Transverse colon (tissue), 4 donors: Measurements from ENCODE around the gene ASIC2. TPM values are rescaled to one million over a fixed set of nuclear protein-coding genes. Genes with fewer than 3 reads are reported as not detected.

Experiments used
- DNase-seq: peaks from one replicate; pipeline ENCODE4 v3.0.0-alpha.2; 2019
- H3K27ac ChIP-seq, 4 donors: fragments of 200-600 bp; sonication (generic); 2 replicates each; pipeline ENCODE4 v1.5.1; 2016 to 2018; ENCODE audit warnings: inconsistent platforms in 4 of 4
- H3K27me3 ChIP-seq: fragments of 200-600 bp; sonication (generic); 2 replicates; pipeline ENCODE4 v1.5.1; 2017; ENCODE audit warnings: inconsistent platforms
- H3K36me3 ChIP-seq, 4 donors: fragments of 200-600 bp; sonication (generic); 2 replicates each; pipeline ENCODE4 v1.5.1; 2017 to 2019; ENCODE audit warnings: inconsistent platforms in 4 of 4
- H3K4me1 ChIP-seq, 4 donors: fragments of 200-600 bp; sonication (generic); 2 replicates each; pipeline ENCODE4 v1.5.1; 2017 to 2020; ENCODE audit warnings: inconsistent platforms in 4 of 4
- H3K4me3 ChIP-seq, 4 donors: fragments of 200-600 bp; sonication (generic); 1 replicate in 1 of 4; 2 replicates in 3 of 4; pipeline versions ENCODE4 v1.5.1 to v1.6.1; 2017 to 2019; ENCODE audit warnings: inconsistent platforms in 4 of 4
- H3K9me3 ChIP-seq, 2 donors: fragments of 200-600 bp; sonication (generic); 2 replicates each; pipeline ENCODE4 v1.5.1; 2017 to 2019; ENCODE audit warnings: inconsistent platforms in 2 of 2
- CTCF ChIP-seq, 5 experiments: fragments of 200-600 bp in 3 of 5; fragments of 450-650 bp in 2 of 5; sonication (generic) in 3 of 5; IDR thresholded peaks; 1 replicate in 2 of 5; 2 replicates in 3 of 5; pipeline ENCODE4 v1.5.1; 2016 to 2017; ENCODE audit warnings: antibody characterized with exemption in 5 of 5, inconsistent platforms in 3 of 5, mild to moderate bottlenecking in 2 of 5, moderate library complexity in 1 of 5
- EP300 ChIP-seq: sonication (generic); formaldehyde crosslinking; IDR thresholded peaks from one replicate; pipeline ENCODE4 v1.6.1; 2017; ENCODE audit warnings: antibody characterized with exemption, low read depth
- POLR2A ChIP-seq: fragments of 450-650 bp; IDR thresholded peaks from one replicate; pipeline ENCODE4 v1.6.1; 2016; ENCODE audit warnings: antibody characterized with exemption, mild to moderate bottlenecking, moderate library complexity
- POLR2AphosphoS5 ChIP-seq, 3 donors: sonication (generic); formaldehyde crosslinking; IDR thresholded peaks; one replicate each; pipeline ENCODE4 v1.6.1; 2016; ENCODE audit warnings: antibody characterized with exemption in 3 of 3
- WGBS, 2 donors: methylation state at CpG; one replicate each; pipeline ENCODE4 v1.1.5; 2018; ENCODE audit warnings: low coverage in 1 of 2; 5-methylcytosine and 5-hydroxymethylcytosine counted together
- in situ Hi-C, 4 donors: fragments of 200-750 bp; cut with MboI; loops; one replicate each; pipeline versions ENCODE4 v1.15.0 to v1.15.1; 2017; ENCODE audit warnings: low sequenced_read_pairs in 3 of 4, low pct_ligation_motif_present in 1 of 4, low pct_unique_long_range_greater_than_20kb in 1 of 4
- intact Hi-C: fragments of 100-400 bp; cut with DNase I; formaldehyde crosslinking; loops from one replicate; pipeline ENCODE4 v1.15.1; 2023; ENCODE audit warnings: low total_unique reads
- total RNA-seq, 4 donors: library from RNA; depleted of rRNA; stranded (reverse); fragments of >200 nt; gene quantifications; one replicate each; pipeline ENCODE4 v1.1.0, GENCODE V29; 2016

Gene ASIC2
- total RNA-seq, 4 donors from 2014 or later, result 0.16 to 0.55 TPM; not detected in 2

- in situ Hi-C loops (no loop called here), intact Hi-C loops (no loop called here)
- no peak for TF ChIP-seq EP300
- TF ChIP-seq POLR2AphosphoS5 (IDR thresholded peaks at IDR 0.05), result no peak
- Histone ChIP-seq H3K36me3 (no peaks in the 10 kb centered on the region), H3K27ac (no peak overlapping the region), H3K4me3 (no peak overlapping the region), H3K9me3 (no peaks in the 10 kb centered on the region), H3K4me1 (no peaks in the 10 kb centered on the region), H3K27me3 (no peaks in the 10 kb centered on the region)
- DNase-seq, result no peak
- WGBS, 2 donors, result 66% methylated on average over 4 of the region's 4 CpGs; no CpG with 5 or more reads in 1 of the 2 donors
Observed at GRCh38 chr17:33263396-33263795, 29.7 kb downstream of the ASIC2 start.

GRCh38 chr17:33262266-33263123 is 30.6 kb downstream of the ASIC2 start:
- Histone ChIP-seq H3K4me1 (no peaks in the 10 kb centered on the region), H3K9me3 (no peaks in the 10 kb centered on the region), H3K36me3 (no peaks in the 10 kb centered on the region), H3K4me3 (no peak overlapping the region), H3K27me3 (no peaks in the 10 kb centered on the region), H3K27ac (no peak overlapping the region)
- DNase-seq, result no peak
- in situ Hi-C loops (no loop called here), intact Hi-C loops (no loop called here)
- WGBS, 2 donors, result 71 to 77% methylated on average over 6 of the region's 6 CpGs
- TF ChIP-seq CTCF (IDR thresholded peaks at IDR 0.05) (no peak), POLR2AphosphoS5 (IDR thresholded peaks at IDR 0.05) (no peak), POLR2A (no peak)

- no peak for TF ChIP-seq EP300
- TF ChIP-seq POLR2AphosphoS5 (IDR thresholded peaks at IDR 0.05), result no peak
- Histone ChIP-seq H3K4me1 (no peaks in the 10 kb centered on the region), H3K9me3 (no peaks in the 10 kb centered on the region), H3K36me3 (no peaks in the 10 kb centered on the region), H3K27me3 (no peaks in the 10 kb centered on the region), H3K4me3 (no peak overlapping the region), H3K27ac (no peak overlapping the region)
- 30 to 78% methylated on average over 3 to 10 of the region's 10 CpGs for WGBS, 2 donors
- intact Hi-C loops (no loop called here), in situ Hi-C loops (no loop called here)
- no peak for DNase-seq
Observed at GRCh38 chr17:33261820-33262219, 31.3 kb downstream of the ASIC2 start.

- DNase-seq, result peak; percentile 48
- H3K27ac ChIP-seq, result no peak overlapping the region
- intact Hi-C loops, result no loop called here
Observed at GRCh38 chr17:33260638-33261037, 32.5 kb downstream of the ASIC2 start.

More at GRCh38 chr17:33260638-33261037, 32.5 kb downstream of the ASIC2 start:
- no peaks in the 10 kb centered on the region for H3K36me3 ChIP-seq
- TF ChIP-seq EP300 (no peak), POLR2AphosphoS5 (IDR thresholded peaks at IDR 0.05) (no peak), POLR2A (no peak), CTCF (IDR thresholded peaks at IDR 0.05) (no peak)
- H3K27me3 ChIP-seq, result no peaks in the 10 kb centered on the region
- WGBS, 2 donors, result 32 to 56% methylated on average over 4 to 10 of the region's 10 CpGs
- H3K9me3 ChIP-seq, result no peaks in the 10 kb centered on the region
- no peaks in the 10 kb centered on the region for H3K4me1 ChIP-seq
- no peak overlapping the region for H3K4me3 ChIP-seq
- in situ Hi-C loops, result no loop called here
